ENCODE measurements around the gene DNAJC1.

Gene DNAJC1

GRCh38 chr10:21746118-21746517 lies 257.4 kb downstream of the DNAJC1 start:
- H3K4me2 ChIP-seq (ENCODE audit: low read length) = no peak overlapping the region
- no peak overlapping the region for H2AFZ ChIP-seq (ENCODE audit: low read length)
- H3K27ac ChIP-seq (ENCODE audit: low read depth, low read length, poor library complexity, severe bottlenecking) = no peak overlapping the region
- H3K27me3 ChIP-seq (ENCODE audit: insufficient read depth, low read length) = no peaks in the 10 kb centered on the region
- H3K36me3 ChIP-seq (ENCODE audit: insufficient read depth, low read length) = peaks cover 32% of the 10 kb centered on the region
- H3K4me1 ChIP-seq (ENCODE audit: insufficient read depth, low read length, severe bottlenecking) = no peaks in the 10 kb centered on the region
- H3K9me3 ChIP-seq (ENCODE audit: low read length) = no peaks in the 10 kb centered on the region
- H3F3A ChIP-seq (ENCODE audit: insufficient read depth, low read length) = no peaks in the 10 kb centered on the region
- no peaks in the 10 kb centered on the region for H3K9me2 ChIP-seq (ENCODE audit: low read depth, low read length)
- no peak overlapping the region for H3K9ac ChIP-seq (ENCODE audit: low read length)
- H4K20me1 ChIP-seq (ENCODE audit: insufficient read depth, low read length) = no peaks in the 10 kb centered on the region
- H3K4me3 ChIP-seq (ENCODE audit: low read depth, low read length, poor library complexity, severe bottlenecking) = no peak overlapping the region
- H3K79me2 ChIP-seq (ENCODE audit: insufficient read depth, low read length) = no peaks in the 10 kb centered on the region
- no peak for TF ChIP-seq EZH2 (IDR thresholded peaks at IDR 0.05; ENCODE audit: borderline replicate concordance, low read length)
- no peak for TF ChIP-seq CTCF (IDR thresholded peaks at IDR 0.05; ENCODE audit: low read length)

GRCh38 chr10:21744223-21744622 lies 259.3 kb downstream of the DNAJC1 start:
- no peaks in the 10 kb centered on the region for H3F3A ChIP-seq (ENCODE audit: insufficient read depth, low read length)
- no peak overlapping the region for H2AFZ ChIP-seq (ENCODE audit: low read length)
- no peak overlapping the region for H3K4me3 ChIP-seq (ENCODE audit: low read depth, low read length, poor library complexity, severe bottlenecking)
- no peak overlapping the region for H3K9ac ChIP-seq (ENCODE audit: low read length)
- no peaks in the 10 kb centered on the region for H3K27me3 ChIP-seq (ENCODE audit: insufficient read depth, low read length)
- no peaks in the 10 kb centered on the region for H3K79me2 ChIP-seq (ENCODE audit: insufficient read depth, low read length)
- no peak overlapping the region for H3K27ac ChIP-seq (ENCODE audit: low read depth, low read length, poor library complexity, severe bottlenecking)
- no peaks in the 10 kb centered on the region for H3K4me1 ChIP-seq (ENCODE audit: insufficient read depth, low read length, severe bottlenecking)
- H3K36me3 ChIP-seq (ENCODE audit: insufficient read depth, low read length) = peaks cover 51% of the 10 kb centered on the region
- no peaks in the 10 kb centered on the region for H3K9me2 ChIP-seq (ENCODE audit: low read depth, low read length)
- no peaks in the 10 kb centered on the region for H4K20me1 ChIP-seq (ENCODE audit: insufficient read depth, low read length)
- TF ChIP-seq EZH2 (IDR thresholded peaks at IDR 0.05; ENCODE audit: borderline replicate concordance, low read length) (no peak), CTCF (IDR thresholded peaks at IDR 0.05; ENCODE audit: low read length) (no peak)
- no peak overlapping the region for H3K4me2 ChIP-seq (ENCODE audit: low read length)
- no peaks in the 10 kb centered on the region for H3K9me3 ChIP-seq (ENCODE audit: low read length)

- H3K27ac ChIP-seq (ENCODE audit: low read depth, low read length, poor library complexity, severe bottlenecking) = no peak overlapping the region
- H2AFZ ChIP-seq (ENCODE audit: low read length) = no peak overlapping the region
- no peaks in the 10 kb centered on the region for H3F3A ChIP-seq (ENCODE audit: insufficient read depth, low read length)
- TF ChIP-seq EZH2 (IDR thresholded peaks at IDR 0.05; ENCODE audit: borderline replicate concordance, low read length) = no peak
- H3K9me3 ChIP-seq (ENCODE audit: low read length) = no peaks in the 10 kb centered on the region
- H3K9me2 ChIP-seq (ENCODE audit: low read depth, low read length) = no peaks in the 10 kb centered on the region
- no peaks in the 10 kb centered on the region for H3K27me3 ChIP-seq (ENCODE audit: insufficient read depth, low read length)
- H3K36me3 ChIP-seq (ENCODE audit: insufficient read depth, low read length) = peaks cover 63% of the 10 kb centered on the region
- H3K4me1 ChIP-seq (ENCODE audit: insufficient read depth, low read length, severe bottlenecking) = no peaks in the 10 kb centered on the region
- H3K79me2 ChIP-seq (ENCODE audit: insufficient read depth, low read length) = no peaks in the 10 kb centered on the region
- no peaks in the 10 kb centered on the region for H4K20me1 ChIP-seq (ENCODE audit: insufficient read depth, low read length)
- no peak overlapping the region for H3K4me2 ChIP-seq (ENCODE audit: low read length)
- no peak overlapping the region for H3K9ac ChIP-seq (ENCODE audit: low read length)
- no peak overlapping the region for H3K4me3 ChIP-seq (ENCODE audit: low read depth, low read length, poor library complexity, severe bottlenecking)
Measured at GRCh38 chr10:21742740-21743412, 260.7 kb downstream of the DNAJC1 start.

- no peaks in the 10 kb centered on the region for H4K20me1 ChIP-seq (ENCODE audit: insufficient read depth, low read length)
- TF ChIP-seq CTCF (IDR thresholded peaks at IDR 0.05; ENCODE audit: low read length) (no peak), EZH2 (IDR thresholded peaks at IDR 0.05; ENCODE audit: borderline replicate concordance, low read length) (no peak)
- H2AFZ ChIP-seq (ENCODE audit: low read length) = no peak overlapping the region
- H3K4me3 ChIP-seq (ENCODE audit: low read depth, low read length, poor library complexity, severe bottlenecking) = no peak overlapping the region
- H3K27me3 ChIP-seq (ENCODE audit: insufficient read depth, low read length) = no peaks in the 10 kb centered on the region
- no peak overlapping the region for H3K4me2 ChIP-seq (ENCODE audit: low read length)
- H3F3A ChIP-seq (ENCODE audit: insufficient read depth, low read length) = no peaks in the 10 kb centered on the region
- no peaks in the 10 kb centered on the region for H3K9me2 ChIP-seq (ENCODE audit: low read depth, low read length)
- no peaks in the 10 kb centered on the region for H3K9me3 ChIP-seq (ENCODE audit: low read length)
- no peaks in the 10 kb centered on the region for H3K4me1 ChIP-seq (ENCODE audit: insufficient read depth, low read length, severe bottlenecking)
- H3K9ac ChIP-seq (ENCODE audit: low read length) = no peak overlapping the region
- H3K79me2 ChIP-seq (ENCODE audit: insufficient read depth, low read length) = no peaks in the 10 kb centered on the region
- no peak overlapping the region for H3K27ac ChIP-seq (ENCODE audit: low read depth, low read length, poor library complexity, severe bottlenecking)
- H3K36me3 ChIP-seq (ENCODE audit: insufficient read depth, low read length) = peaks cover 64% of the 10 kb centered on the region
Measured at GRCh38 chr10:21740989-21741388, 262.5 kb downstream of the DNAJC1 start.
